ENCODE results near the gene BCL2L2.
A peak's percentile ranks its signal among the peaks of the same experiment; 100 is the strongest.

Gene BCL2L2

GRCh38 chr14:23322568-23323517 lies 16.2 kb downstream of the BCL2L2 start:
- TF ChIP-seq EZH2 (IDR thresholded peaks at IDR 0.05; ENCODE audit: borderline replicate concordance, low read length) (no peak), CTCF (IDR thresholded peaks at IDR 0.05; ENCODE audit: low read length) (no peak)
- Histone ChIP-seq H2AFZ (ENCODE audit: low read length) (no peak overlapping the region), H3K27me3 (ENCODE audit: insufficient read depth, low read length) (no peaks in the 10 kb centered on the region), H3K79me2 (ENCODE audit: insufficient read depth, low read length) (peaks cover 12% of the 10 kb centered on the region), H3K4me3 (ENCODE audit: low read depth, low read length, poor library complexity, severe bottlenecking) (peak overlapping the region; percentile 75), H3K9me2 (ENCODE audit: low read depth, low read length) (no peaks in the 10 kb centered on the region), H3K9ac (ENCODE audit: low read length) (peak overlapping the region; percentile 83), H3K27ac (ENCODE audit: low read depth, low read length, poor library complexity, severe bottlenecking) (no peak overlapping the region), H4K20me1 (ENCODE audit: insufficient read depth, low read length) (no peaks in the 10 kb centered on the region), H3K4me1 (ENCODE audit: insufficient read depth, low read length, severe bottlenecking) (peaks cover 22% of the 10 kb centered on the region), H3K36me3 (ENCODE audit: insufficient read depth, low read length) (peaks cover 41% of the 10 kb centered on the region), H3K4me2 (ENCODE audit: low read length) (peak overlapping the region; percentile 96), H3K9me3 (ENCODE audit: low read length) (no peaks in the 10 kb centered on the region), H3F3A (ENCODE audit: insufficient read depth, low read length) (no peaks in the 10 kb centered on the region)

- Histone ChIP-seq H3K4me2 (ENCODE audit: low read length) (no peak overlapping the region), H3K4me3 (ENCODE audit: low read depth, low read length, poor library complexity, severe bottlenecking) (no peak overlapping the region), H3K4me1 (ENCODE audit: insufficient read depth, low read length, severe bottlenecking) (peaks cover 22% of the 10 kb centered on the region), H3K36me3 (ENCODE audit: insufficient read depth, low read length) (peaks cover 41% of the 10 kb centered on the region), H3K27me3 (ENCODE audit: insufficient read depth, low read length) (no peaks in the 10 kb centered on the region), H3K9ac (ENCODE audit: low read length) (no peak overlapping the region), H3K9me2 (ENCODE audit: low read depth, low read length) (no peaks in the 10 kb centered on the region), H2AFZ (ENCODE audit: low read length) (no peak overlapping the region), H3F3A (ENCODE audit: insufficient read depth, low read length) (no peaks in the 10 kb centered on the region), H4K20me1 (ENCODE audit: insufficient read depth, low read length) (no peaks in the 10 kb centered on the region), H3K9me3 (ENCODE audit: low read length) (no peaks in the 10 kb centered on the region), H3K79me2 (ENCODE audit: insufficient read depth, low read length) (peaks cover 12% of the 10 kb centered on the region), H3K27ac (ENCODE audit: low read depth, low read length, poor library complexity, severe bottlenecking) (no peak overlapping the region)
- no peak for TF ChIP-seq EZH2 (IDR thresholded peaks at IDR 0.05; ENCODE audit: borderline replicate concordance, low read length)
- TF ChIP-seq CTCF (IDR thresholded peaks at IDR 0.05; ENCODE audit: low read length): no peak
Observed at GRCh38 chr14:23323838-23324454, 17.3 kb downstream of the BCL2L2 start.

- no peak overlapping the region for H2AFZ ChIP-seq (ENCODE audit: low read length)
- no peak overlapping the region for H3K4me2 ChIP-seq (ENCODE audit: low read length)
- H4K20me1 ChIP-seq (ENCODE audit: insufficient read depth, low read length): no peaks in the 10 kb centered on the region
- peaks cover 12% of the 10 kb centered on the region for H3K79me2 ChIP-seq (ENCODE audit: insufficient read depth, low read length)
- H3K9me2 ChIP-seq (ENCODE audit: low read depth, low read length): no peaks in the 10 kb centered on the region
- H3K4me1 ChIP-seq (ENCODE audit: insufficient read depth, low read length, severe bottlenecking): peaks cover 22% of the 10 kb centered on the region
- no peaks in the 10 kb centered on the region for H3F3A ChIP-seq (ENCODE audit: insufficient read depth, low read length)
- no peaks in the 10 kb centered on the region for H3K9me3 ChIP-seq (ENCODE audit: low read length)
- H3K27me3 ChIP-seq (ENCODE audit: insufficient read depth, low read length): no peaks in the 10 kb centered on the region
- H3K36me3 ChIP-seq (ENCODE audit: insufficient read depth, low read length): peaks cover 41% of the 10 kb centered on the region
- no peak overlapping the region for H3K4me3 ChIP-seq (ENCODE audit: low read depth, low read length, poor library complexity, severe bottlenecking)
- H3K27ac ChIP-seq (ENCODE audit: low read depth, low read length, poor library complexity, severe bottlenecking): no peak overlapping the region
- TF ChIP-seq CTCF (IDR thresholded peaks at IDR 0.05; ENCODE audit: low read length) (no peak), EZH2 (IDR thresholded peaks at IDR 0.05; ENCODE audit: borderline replicate concordance, low read length) (no peak)
- no peak overlapping the region for H3K9ac ChIP-seq (ENCODE audit: low read length)
Observed at GRCh38 chr14:23324455-23324846, 17.8 kb downstream of the BCL2L2 start.
